HepG2 (cell line): ENCODE data around the gene METTL16. TPM values are rescaled to one million over a fixed set of nuclear protein-coding genes. Genes with fewer than 3 reads are reported as not detected.

ENCODE experiments used
- DPF2 ChIP-seq: sonication (generic); formaldehyde crosslinking; IDR thresholded peaks from 2 replicates; pipeline ENCODE4 v1.4.0; 2020; ENCODE audit warnings: mild to moderate bottlenecking, low read depth, missing genetic modification reagents, borderline replicate concordance
- KLF15 ChIP-seq: sonication (generic); formaldehyde crosslinking; IDR thresholded peaks from 2 replicates; pipeline ENCODE4 v1.8.1; 2023; ENCODE audit warnings: borderline replicate concordance, mild to moderate bottlenecking, inconsistent platforms, missing genetic modification reagents, mixed read lengths
- NONO ChIP-seq, 2 experiments: fragments of 450-650 bp in 1 of 2; sonication (generic) in 1 of 2; formaldehyde crosslinking in 1 of 2; IDR thresholded peaks in 1 of 2; conservative IDR thresholded peaks in 1 of 2; 2 replicates each; pipeline versions ENCODE4 v1.6.1 to v1.8.0; 2017 to 2022; ENCODE audit warnings: mild to moderate bottlenecking in 1 of 2, missing genetic modification reagents in 1 of 2, moderate library complexity in 1 of 2
- NPAS2 ChIP-seq: sonication (generic); formaldehyde crosslinking; IDR thresholded peaks from 2 replicates; pipeline ENCODE4 v1.8.0; 2022; ENCODE audit warnings: mild to moderate bottlenecking, missing genetic modification reagents, borderline replicate concordance
- PAWR ChIP-seq: sonication (generic); formaldehyde crosslinking; IDR thresholded peaks from 2 replicates; pipeline ENCODE4 v1.4.0; 2020; ENCODE audit warnings: missing genetic modification reagents, mild to moderate bottlenecking, borderline replicate concordance
- RBM39 ChIP-seq: fragments of 200-400 bp; formaldehyde crosslinking; IDR thresholded peaks from one replicate; pipeline ENCODE4 v1.6.1; 2018; ENCODE audit warnings: antibody characterized with exemption, mild to moderate bottlenecking, low read depth, low read length; ENCODE audit not compliant: poor library complexity, severe bottlenecking
- SALL1 ChIP-seq: sonication (generic); formaldehyde crosslinking; IDR thresholded peaks from 2 replicates; pipeline ENCODE4 v1.8.0; 2022; ENCODE audit warnings: mild to moderate bottlenecking, missing genetic modification reagents
- SKI ChIP-seq: fragments of 450-650 bp; IDR thresholded peaks from one replicate; pipeline ENCODE4 v1.6.1; 2018; ENCODE audit warnings: mild to moderate bottlenecking; ENCODE audit not compliant: partially characterized antibody
- ZBTB7A ChIP-seq: sonication (generic); formaldehyde crosslinking; IDR thresholded peaks from 2 replicates; pipeline ENCODE4 v1.8.0; 2022; ENCODE audit warnings: mild to moderate bottlenecking, missing genetic modification reagents
- ZFP90 ChIP-seq: sonication (generic); formaldehyde crosslinking; IDR thresholded peaks from 2 replicates; pipeline ENCODE4 v1.8.0; 2022; ENCODE audit warnings: missing genetic modification reagents, mild to moderate bottlenecking, inconsistent platforms, borderline replicate concordance
- ZNF143 ChIP-seq: sonication (generic); formaldehyde crosslinking; IDR thresholded peaks from 2 replicates; pipeline ENCODE4 v1.4.0; 2020; ENCODE audit warnings: missing genetic modification reagents
- ZNF253 ChIP-seq: sonication (generic); formaldehyde crosslinking; IDR thresholded peaks from 2 replicates; pipeline ENCODE4 v1.8.0; 2022; ENCODE audit warnings: mild to moderate bottlenecking, missing genetic modification reagents, borderline replicate concordance
- ZNF333 ChIP-seq: sonication (generic); formaldehyde crosslinking; IDR thresholded peaks from 2 replicates; pipeline ENCODE4 v1.4.0; 2020; ENCODE audit warnings: mild to moderate bottlenecking, missing genetic modification reagents, borderline replicate concordance
- ZNF354B ChIP-seq: sonication (generic); formaldehyde crosslinking; IDR thresholded peaks from 2 replicates; pipeline ENCODE4 v1.8.0; 2022; ENCODE audit warnings: mild to moderate bottlenecking, missing genetic modification reagents
- polyA plus RNA-seq, 8 experiments: library from polyadenylated mRNA; depleted of rRNA in 3 of 8; stranded (reverse) in 7 of 8; unstranded in 1 of 8; fragments of >200 nt; fragmentation: Illumina TruSeq in 4 of 8; extraction: Trizol in 4 of 8; gene quantifications; 2 replicates each; pipeline versions ENCODE4 v1.2.1 to v1.2.3, GENCODE V29; 2011 to 2016; ENCODE audit warnings: low read depth in 4 of 8, missing spikeins in 1 of 8, mixed read lengths in 1 of 8; ENCODE audit not compliant: insufficient read depth in 1 of 8
- total RNA-seq, 5 experiments: library from RNA; depleted of rRNA; stranded (reverse); fragments of >200 nt; fragmentation: Illumina TruSeq; extraction: Trizol; gene quantifications; 2 replicates each; pipeline ENCODE4 v1.2.3, GENCODE V29; 2016; ENCODE audit warnings: low read depth in 1 of 5
- TF ChIP-seq, protein P1 (sequence below): sonication (generic); formaldehyde crosslinking; IDR thresholded peaks from 2 replicates; pipeline ENCODE4 v1.5.1; 2020; ENCODE audit warnings: missing genetic modification reagents, mild to moderate bottlenecking, borderline replicate concordance
- TF ChIP-seq, protein P2 (sequence below): sonication (generic); formaldehyde crosslinking; IDR thresholded peaks from 2 replicates; pipeline ENCODE4 v1.5.1; 2020; ENCODE audit warnings: missing genetic modification reagents, mild to moderate bottlenecking, borderline replicate concordance
- TF ChIP-seq, protein P3 (sequence below): sonication (generic); formaldehyde crosslinking; conservative IDR thresholded peaks from 2 replicates; pipeline ENCODE4 v1.8.0; 2022; ENCODE audit warnings: missing genetic modification reagents
- TF ChIP-seq, protein P4 (sequence below): sonication (generic); formaldehyde crosslinking; IDR thresholded peaks from 2 replicates; pipeline ENCODE4 v1.4.0; 2020; ENCODE audit warnings: low read depth, mild to moderate bottlenecking, missing genetic modification reagents
- TF ChIP-seq, protein P5 (sequence below): sonication (generic); formaldehyde crosslinking; IDR thresholded peaks from 2 replicates; pipeline ENCODE4 v1.8.1; 2022; ENCODE audit warnings: mild to moderate bottlenecking, missing genetic modification reagents
- TF ChIP-seq, protein P6 (sequence below): sonication (generic); formaldehyde crosslinking; IDR thresholded peaks from 2 replicates; pipeline ENCODE4 v1.8.1; 2023; ENCODE audit warnings: mild to moderate bottlenecking, missing genetic modification reagents

Gene METTL16
- total and polyA plus RNA-seq, 2 of the 13 experiments (the other 11 are each of a cell fraction or from before 2014, with no cell fraction given) = 11.6 to 18.5 TPM

DNA sequence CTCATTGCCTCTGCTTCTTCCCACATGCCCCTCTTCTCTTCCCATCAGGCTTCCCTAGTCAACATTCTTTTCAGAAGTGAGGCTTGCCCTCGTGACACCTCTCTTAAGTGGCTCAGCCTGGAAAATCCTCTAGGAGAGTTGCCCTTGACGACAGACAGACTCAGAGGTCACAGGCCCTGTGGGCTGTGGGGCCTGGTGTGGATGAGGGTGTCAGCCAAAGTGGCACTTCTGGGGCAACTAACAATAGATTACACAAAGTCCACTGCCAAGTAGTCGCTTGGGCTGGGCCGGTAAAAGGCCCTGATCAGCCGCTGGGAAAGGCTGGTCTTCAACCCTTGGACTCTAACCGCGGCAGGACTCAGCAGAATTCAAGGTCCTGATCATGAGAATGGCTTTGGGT, 33.7 kb upstream of the METTL16 start (continued):
- TF ChIP-seq, protein P1, sequence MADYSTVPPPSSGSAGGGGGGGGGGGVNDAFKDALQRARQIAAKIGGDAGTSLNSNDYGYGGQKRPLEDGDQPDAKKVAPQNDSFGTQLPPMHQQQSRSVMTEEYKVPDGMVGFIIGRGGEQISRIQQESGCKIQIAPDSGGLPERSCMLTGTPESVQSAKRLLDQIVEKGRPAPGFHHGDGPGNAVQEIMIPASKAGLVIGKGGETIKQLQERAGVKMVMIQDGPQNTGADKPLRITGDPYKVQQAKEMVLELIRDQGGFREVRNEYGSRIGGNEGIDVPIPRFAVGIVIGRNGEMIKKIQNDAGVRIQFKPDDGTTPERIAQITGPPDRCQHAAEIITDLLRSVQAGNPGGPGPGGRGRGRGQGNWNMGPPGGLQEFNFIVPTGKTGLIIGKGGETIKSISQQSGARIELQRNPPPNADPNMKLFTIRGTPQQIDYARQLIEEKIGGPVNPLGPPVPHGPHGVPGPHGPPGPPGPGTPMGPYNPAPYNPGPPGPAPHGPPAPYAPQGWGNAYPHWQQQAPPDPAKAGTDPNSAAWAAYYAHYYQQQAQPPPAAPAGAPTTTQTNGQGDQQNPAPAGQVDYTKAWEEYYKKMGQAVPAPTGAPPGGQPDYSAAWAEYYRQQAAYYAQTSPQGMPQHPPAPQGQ (CRISPR knock-in tag) = no peak
- TF ChIP-seq, protein P2, sequence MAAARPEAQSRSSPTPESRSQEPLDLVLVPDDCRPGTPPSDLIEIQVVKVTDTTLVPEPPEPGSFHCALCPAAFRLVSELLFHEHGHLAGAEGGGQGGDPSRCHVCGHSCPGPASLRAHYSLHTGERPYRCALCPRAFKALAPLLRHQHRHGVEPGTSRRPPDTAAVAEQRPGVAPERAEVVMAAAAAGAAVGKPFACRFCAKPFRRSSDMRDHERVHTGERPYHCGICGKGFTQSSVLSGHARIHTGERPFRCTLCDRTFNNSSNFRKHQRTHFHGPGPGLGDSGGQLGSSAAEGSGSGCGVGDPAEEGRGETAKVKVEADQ = no peak
- TF ChIP-seq, protein P3, sequence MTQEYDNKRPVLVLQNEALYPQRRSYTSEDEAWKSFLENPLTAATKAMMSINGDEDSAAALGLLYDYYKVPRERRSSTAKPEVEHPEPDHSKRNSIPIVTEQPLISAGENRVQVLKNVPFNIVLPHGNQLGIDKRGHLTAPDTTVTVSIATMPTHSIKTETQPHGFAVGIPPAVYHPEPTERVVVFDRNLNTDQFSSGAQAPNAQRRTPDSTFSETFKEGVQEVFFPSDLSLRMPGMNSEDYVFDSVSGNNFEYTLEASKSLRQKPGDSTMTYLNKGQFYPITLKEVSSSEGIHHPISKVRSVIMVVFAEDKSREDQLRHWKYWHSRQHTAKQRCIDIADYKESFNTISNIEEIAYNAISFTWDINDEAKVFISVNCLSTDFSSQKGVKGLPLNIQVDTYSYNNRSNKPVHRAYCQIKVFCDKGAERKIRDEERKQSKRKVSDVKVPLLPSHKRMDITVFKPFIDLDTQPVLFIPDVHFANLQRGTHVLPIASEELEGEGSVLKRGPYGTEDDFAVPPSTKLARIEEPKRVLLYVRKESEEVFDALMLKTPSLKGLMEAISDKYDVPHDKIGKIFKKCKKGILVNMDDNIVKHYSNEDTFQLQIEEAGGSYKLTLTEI (CRISPR knock-in tag) = no peak
- TF ChIP-seq ZNF143 (CRISPR knock-in tag) (no peak), RBM39 (no peak), DPF2 (no peak), ZNF253 (CRISPR knock-in tag) (no peak), ZNF354B (CRISPR knock-in tag) (no peak), NONO (IDR thresholded peaks at IDR 0.05) (no peak), NONO (CRISPR knock-in tag; conservative IDR thresholded peaks at IDR 0.05) (no peak), ZBTB7A (no peak), ZNF333 (CRISPR knock-in tag) (no peak), SKI (no peak), PAWR (CRISPR knock-in tag) (no peak), NPAS2 (CRISPR knock-in tag) (no peak), SALL1 (CRISPR knock-in tag) (0 out of 2 replicates have a peak, but pooled peaks have one; percentile 33), KLF15 (CRISPR knock-in tag) (no peak), ZFP90 (no peak)
- TF ChIP-seq, protein P4, sequence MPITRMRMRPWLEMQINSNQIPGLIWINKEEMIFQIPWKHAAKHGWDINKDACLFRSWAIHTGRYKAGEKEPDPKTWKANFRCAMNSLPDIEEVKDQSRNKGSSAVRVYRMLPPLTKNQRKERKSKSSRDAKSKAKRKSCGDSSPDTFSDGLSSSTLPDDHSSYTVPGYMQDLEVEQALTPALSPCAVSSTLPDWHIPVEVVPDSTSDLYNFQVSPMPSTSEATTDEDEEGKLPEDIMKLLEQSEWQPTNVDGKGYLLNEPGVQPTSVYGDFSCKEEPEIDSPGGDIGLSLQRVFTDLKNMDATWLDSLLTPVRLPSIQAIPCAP (CRISPR knock-in tag) = no peak
- TF ChIP-seq, protein P5, sequence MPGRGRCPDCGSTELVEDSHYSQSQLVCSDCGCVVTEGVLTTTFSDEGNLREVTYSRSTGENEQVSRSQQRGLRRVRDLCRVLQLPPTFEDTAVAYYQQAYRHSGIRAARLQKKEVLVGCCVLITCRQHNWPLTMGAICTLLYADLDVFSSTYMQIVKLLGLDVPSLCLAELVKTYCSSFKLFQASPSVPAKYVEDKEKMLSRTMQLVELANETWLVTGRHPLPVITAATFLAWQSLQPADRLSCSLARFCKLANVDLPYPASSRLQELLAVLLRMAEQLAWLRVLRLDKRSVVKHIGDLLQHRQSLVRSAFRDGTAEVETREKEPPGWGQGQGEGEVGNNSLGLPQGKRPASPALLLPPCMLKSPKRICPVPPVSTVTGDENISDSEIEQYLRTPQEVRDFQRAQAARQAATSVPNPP (CRISPR knock-in tag) = no peak
- TF ChIP-seq, protein P6, sequence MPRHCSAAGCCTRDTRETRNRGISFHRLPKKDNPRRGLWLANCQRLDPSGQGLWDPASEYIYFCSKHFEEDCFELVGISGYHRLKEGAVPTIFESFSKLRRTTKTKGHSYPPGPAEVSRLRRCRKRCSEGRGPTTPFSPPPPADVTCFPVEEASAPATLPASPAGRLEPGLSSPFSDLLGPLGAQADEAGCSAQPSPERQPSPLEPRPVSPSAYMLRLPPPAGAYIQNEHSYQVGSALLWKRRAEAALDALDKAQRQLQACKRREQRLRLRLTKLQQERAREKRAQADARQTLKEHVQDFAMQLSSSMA (CRISPR knock-in tag) = no peak
